Stimulated activated CD8-positive, alpha-beta memory T cell treated with anti-CD3 and anti-CD28 coated beads, Interleukin-12 subunit alpha, Interleukin-12 subunit beta, amount 100 ng/mL, for 4 hours (primary cell): ENCODE measurements around the gene NUDCD2.
"Not testable (repeated sequence)": the region's sequence is repeated elsewhere in the genome, so short reads cannot be mapped to it uniquely, and the experiment has no call there.

ENCODE experiments used
- DNase-seq: peaks from one replicate; pipeline ENCODE4 v3.0.0-alpha.2; 2020; ENCODE audit warnings: low read depth

The NUDCD2 gene

DNA sequence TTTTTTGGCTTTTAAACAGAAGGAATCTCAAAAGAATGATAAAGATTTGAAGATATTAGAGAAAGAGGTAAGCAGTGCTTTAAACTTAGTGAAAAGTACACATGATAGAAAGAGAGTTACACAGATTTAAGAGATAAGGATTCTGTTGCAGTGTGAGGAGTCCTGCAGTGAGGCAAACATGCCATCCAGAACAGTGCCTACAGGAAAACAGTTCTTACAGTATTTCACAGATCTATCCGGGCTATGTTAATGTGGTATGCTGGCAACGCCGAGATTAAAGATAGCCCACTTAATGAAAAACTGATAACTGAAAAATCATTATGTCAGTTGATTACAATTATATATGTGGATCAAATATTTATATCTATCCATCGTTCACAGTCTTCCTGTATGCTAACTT, 7.8 kb upstream of the NUDCD2 start:
- DNase-seq: no peak

- no peak for DNase-seq
These were observed 3.1 kb upstream of the NUDCD2 start for GRCh38 chr5:163463063-163463435.

DNA sequence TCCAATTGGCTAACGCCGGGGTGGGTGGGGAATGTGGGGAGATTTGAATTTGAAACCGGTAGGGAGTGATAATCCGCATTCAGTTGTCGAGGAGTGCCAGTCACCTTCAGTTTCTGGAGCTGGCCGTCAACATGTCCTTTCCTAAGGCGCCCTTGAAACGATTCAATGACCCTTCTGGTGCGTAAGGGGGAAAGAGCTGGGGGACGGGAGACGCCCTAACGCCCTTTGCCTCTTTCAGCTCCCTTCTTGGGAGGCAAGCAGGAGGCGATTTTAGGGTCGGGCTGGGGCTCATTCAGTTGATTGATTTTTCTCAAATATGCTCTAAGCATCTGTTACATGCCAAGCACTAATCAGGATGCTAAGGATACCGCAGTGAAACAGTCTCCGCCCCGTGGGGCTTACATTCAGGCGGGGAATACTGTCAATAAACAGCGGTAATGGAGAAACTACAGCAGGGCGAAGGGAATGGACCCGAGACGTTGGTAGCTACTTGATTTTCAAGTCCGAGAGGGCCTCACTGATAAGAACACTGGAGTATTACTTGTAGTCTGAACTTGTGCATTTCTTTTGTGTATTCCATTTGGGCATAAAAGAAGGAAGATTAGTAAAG, 765 bp upstream of the NUDCD2 start, which contains the start of gene HMMR:
Gene HMMR (plus strand): TSS at position 71 of the 610 bp plus-strand sequence. CDS start 61 bp downstream, at position 132.
- no peak for DNase-seq

DNA sequence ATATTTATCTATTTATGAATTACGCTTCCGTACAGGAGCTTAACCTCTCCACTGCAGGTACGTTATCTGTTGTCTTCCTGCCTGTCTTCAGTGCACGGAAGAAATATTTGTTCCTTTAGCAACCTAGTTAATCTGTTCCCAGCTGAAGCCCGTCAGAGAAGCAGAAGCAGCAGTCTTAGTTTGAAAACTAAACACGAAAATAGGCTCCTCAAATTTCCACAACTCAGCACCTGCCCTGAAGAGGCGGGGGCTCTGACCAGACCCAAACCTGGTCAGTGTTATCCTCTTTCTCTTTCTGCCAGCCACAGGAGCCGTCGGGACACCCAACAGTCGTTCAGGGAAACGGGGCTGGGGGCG, 462 bp downstream of the NUDCD2 start:
- no peak for DNase-seq

- DNase-seq: no peak
These were observed 1.0 kb downstream of the NUDCD2 start for GRCh38 chr5:163458778-163459385.

DNA sequence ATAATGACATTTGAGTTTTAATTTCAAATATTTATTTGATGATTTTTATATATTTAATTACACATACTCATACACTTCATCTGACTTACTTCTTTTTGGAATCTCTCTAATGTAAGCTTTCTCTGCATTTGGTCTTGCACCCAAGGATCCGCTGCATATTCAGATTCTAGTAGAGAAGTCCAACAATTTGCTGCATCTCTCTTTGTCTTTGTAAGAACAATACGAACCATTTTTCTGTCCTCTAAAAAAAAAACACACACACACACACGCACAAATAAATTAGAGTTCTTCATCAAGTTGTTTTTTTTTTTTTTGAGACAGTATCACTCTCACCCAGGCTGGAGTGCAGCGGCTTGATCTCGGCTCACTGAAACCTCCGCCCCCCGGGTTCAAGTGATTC, 3.1 kb downstream of the NUDCD2 start:
- no peak for DNase-seq

- DNase-seq: no peak
These were observed 3.8 kb downstream of the NUDCD2 start for GRCh38 chr5:163456029-163456589.

GRCh38 chr5:163455406-163455805, 4.5 kb downstream of the NUDCD2 start:
- DNase-seq: not testable (repeated sequence)

- no peak for DNase-seq
These were observed 6.2 kb downstream of the NUDCD2 start for GRCh38 chr5:163453705-163454104.

DNA sequence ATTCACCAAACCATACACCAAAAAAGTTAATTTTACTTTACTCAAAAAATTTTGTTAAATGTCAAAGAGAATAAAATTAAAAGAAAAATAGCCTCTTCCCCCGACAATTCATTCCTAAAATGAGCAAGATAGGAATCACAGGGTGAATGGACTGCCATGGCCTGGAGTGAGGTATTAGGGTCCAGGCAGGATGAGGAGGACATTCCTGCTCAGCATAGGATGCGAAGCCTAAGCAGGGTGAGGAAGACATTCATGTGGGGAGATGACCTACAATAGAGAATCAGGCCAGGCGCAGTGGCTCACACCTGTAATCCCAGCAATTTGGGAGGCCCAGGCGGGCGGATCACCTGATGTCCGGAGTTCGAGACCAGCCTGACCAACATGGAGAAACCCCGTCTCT, 8.4 kb downstream of the NUDCD2 start:
- DNase-seq: no peak

- no peak for DNase-seq
These were observed 11.4 kb downstream of the NUDCD2 start for GRCh38 chr5:163448491-163448890.

DNA sequence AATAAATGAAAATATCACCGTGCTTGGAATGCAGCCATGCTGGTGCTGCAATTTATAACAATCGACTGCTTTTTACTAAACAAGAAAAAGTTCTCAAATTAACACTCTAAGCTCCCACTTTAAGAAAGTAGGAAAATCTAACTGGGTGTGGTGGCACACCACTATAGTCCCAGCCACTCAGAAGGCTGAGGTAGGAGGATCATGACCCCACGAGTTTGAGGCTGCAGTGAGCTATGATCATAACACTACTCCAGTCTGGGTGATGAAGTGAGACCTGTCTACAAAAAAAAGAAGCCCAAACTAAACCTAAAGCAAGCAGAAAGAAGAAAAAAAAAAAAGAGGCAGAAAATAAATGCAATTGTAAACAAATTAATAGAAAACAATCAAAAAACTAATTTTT, 12.0 kb downstream of the NUDCD2 start:
- no peak for DNase-seq

GRCh38 chr5:163447191-163447590, 12.7 kb downstream of the NUDCD2 start:
- no peak for DNase-seq

DNA sequence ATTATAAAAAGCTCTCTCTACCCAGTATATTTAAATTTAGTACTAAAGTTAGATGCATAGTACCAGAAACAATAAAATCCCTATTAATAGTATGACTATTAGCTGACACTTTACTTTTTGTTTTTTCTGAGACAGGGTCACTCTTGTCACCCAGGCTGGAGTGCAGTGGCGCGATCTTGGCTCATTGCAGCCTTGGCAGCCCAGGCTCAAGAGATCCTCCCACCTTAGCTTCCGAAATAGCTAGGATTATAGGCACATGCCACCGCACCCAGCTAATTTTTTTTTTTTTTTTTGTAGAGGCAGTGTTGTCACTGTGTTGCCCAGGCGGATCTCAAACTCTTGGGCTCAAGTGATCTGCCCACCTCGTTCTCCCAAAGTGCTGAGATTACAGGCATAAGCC, 14.6 kb downstream of the NUDCD2 start:
- no peak for DNase-seq

DNA sequence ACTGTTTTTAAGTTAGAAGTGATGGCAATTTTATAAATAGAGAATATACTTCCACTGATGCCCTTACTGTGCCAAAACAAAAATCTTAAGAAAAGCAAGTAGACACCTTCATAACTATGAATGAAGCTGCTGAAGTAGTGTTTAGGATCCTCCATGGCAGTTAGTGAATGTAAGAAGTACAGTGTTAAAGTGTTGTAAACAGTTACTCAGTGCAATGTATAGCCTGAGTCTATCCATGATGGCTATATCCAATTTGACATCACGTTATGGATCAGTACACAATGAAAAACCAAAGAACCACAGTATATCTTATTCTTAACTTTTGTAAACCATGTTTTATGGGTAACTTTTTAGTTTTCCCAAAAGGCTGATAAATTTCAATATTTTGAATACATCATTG, 15.4 kb downstream of the NUDCD2 start:
- no peak for DNase-seq

DNA sequence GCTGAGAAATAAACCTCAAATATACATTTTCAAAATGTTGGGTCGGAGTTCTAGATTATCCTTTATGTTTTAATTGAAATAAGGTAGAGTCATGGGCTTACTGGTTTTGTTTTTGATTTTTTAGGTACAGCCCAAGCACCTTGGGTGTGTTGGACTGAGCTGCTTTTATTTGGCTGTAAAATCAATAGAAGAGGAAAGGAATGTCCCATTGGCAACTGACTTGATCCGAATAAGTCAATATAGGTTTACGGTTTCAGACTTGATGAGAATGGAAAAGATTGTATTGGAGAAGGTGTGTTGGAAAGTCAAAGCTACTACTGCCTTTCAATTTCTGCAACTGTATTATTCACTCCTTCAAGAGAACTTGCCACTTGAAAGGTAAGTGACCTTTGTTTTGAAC, 18.9 kb downstream of the NUDCD2 start:
- DNase-seq: no peak

DNA sequence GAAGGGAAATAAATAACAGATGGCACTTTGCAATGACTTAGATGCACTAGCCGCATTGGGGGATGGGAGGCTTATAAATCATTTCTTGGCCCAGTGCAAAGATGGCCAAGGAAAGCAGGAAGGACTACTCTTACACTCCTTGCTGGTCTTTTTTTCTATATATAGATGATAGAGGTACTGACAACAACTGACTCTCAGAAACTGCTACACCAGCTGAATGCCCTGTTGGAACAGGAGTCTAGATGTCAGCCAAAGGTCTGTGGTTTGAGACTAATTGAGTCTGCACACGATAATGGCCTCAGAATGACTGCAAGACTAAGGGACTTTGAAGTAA, 20.8 kb downstream of the NUDCD2 start:
- DNase-seq: no peak

DNA sequence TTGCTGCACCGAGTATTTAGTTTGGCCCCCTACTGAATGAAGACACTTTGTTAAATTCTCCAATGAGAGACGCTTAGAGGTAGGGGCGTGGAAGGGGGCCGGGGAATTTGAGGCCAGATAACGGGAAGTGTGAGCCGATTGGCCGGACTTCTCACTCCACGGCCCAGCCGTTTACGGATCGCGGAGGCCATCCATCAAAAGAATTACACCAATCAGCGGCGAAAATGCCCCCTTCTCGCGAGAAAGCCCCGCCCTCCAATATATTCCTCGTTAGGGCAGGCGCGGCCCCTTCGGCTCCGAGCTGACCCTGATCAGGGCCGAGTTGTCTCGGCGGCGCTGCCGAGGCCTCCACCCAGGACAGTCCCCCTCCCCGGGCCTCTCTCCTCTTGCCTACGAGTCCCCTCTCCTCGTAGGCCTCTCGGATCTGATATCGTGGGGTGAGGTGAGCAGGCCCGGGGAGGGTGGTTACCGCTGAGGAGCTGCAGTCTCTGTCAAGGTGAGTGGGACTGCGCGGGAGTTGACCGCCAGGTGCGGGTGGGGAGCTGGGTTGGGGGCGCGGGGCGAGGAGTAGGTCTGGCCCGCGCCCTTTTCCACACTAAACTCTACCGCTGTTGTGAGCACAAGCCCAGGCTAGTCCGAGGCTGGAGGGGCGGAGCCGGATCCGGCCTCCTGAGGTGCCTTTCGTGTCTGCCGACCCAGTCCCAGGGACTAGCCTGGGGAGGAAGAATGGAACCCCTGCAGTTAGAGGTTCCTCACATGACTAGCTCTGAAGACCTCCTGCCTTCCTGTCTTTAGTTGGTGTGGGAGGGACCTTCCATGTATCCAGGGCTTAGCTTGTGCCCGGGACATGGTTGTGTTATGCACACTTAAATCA, 22.4 kb downstream of the NUDCD2 start, which contains the start of gene CCNG1:
Gene CCNG1 (plus strand): TSS at position 287 of the 874 bp plus-strand sequence. CDS start 1,662 bp downstream, outside the sequence.
- peak; percentile 74 for DNase-seq

DNA sequence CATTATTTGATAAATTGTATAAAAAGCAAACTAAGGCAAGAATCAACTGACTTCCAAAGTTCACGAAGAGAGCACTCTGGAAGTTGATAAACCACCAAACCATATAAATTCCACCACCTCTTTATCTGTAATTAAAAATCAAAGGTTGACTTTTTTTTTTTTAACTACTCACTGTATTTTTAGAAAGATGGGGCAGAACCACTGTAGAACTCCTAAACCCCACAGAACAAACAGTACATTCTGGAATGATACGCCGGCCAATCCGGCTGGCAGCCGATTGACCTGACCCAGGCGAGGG, 22.9 kb downstream of the NUDCD2 start:
- no peak for DNase-seq

GRCh38 chr5:163436515-163436914, 23.4 kb downstream of the NUDCD2 start:
- DNase-seq: no peak

DNA sequence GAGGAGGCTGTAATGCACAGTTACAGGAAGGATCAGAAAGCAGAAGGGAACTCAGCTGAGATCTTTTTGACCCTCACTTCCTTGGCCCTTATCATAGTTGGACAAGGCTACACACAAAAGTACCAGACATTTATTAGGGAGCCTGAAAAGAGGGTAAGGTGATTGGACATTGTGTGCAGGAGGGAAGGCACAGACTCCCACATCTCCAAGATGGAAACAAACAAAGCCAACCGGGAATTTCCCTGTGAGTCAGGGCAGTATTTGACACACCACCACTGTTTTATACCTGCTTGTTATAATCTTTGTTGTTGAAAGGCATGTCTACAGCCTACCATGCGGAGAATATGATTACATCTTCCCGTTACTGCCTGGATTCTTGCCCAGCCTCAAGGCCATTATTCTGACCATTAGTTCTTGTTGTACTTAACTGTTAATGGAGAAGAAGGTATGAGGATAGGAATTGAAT, 25.5 kb downstream of the NUDCD2 start:
- no peak for DNase-seq

DNA sequence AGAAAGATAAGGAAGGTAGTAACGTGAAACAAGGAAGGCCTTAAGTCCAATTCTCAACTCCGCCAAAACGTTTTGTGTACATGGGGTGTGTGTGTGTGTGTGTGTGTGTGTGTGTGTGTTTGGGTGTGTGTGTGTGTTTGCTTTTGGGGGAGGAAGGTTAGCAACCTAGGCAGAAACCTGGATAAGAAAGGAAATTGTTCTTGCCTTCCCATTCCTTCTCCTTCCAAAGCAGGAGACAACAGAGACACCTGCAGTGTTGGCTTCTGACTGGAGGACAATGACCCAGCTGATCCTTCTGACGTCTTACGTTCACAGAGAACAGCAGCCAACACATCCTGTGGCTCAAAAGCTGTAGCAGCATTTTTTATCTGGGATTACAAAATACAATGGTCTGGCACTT, 26.6 kb downstream of the NUDCD2 start:
- DNase-seq: no peak

- no peak for DNase-seq
These were observed 27.4 kb downstream of the NUDCD2 start for GRCh38 chr5:163432544-163432943.
